T-cell (primary cell): Measurements from ENCODE around the gene RARB. TPM values are rescaled to one million over a fixed set of nuclear protein-coding genes. Genes with fewer than 3 reads are reported as not detected.

Source experiments
- ATAC-seq, 4 experiments: fragments of 200-7000 bp in 3 of 4; fragments of 150-1000 bp in 1 of 4; cut with Tn5 transposase; replicated peaks in 1 of 4; 1 replicate in 3 of 4; 2 replicates in 1 of 4; pipeline ENCODE4 v1.10.0; 2021; ENCODE audit warnings: moderate library complexity in 3 of 4, mild to moderate bottlenecking in 2 of 4, moderate number of reproducible peaks in 1 of 4
- CTCF ChIA-PET, 2 donors: fragments of 300-600 bp; sonication (Branson Sonifier 250); formaldehyde crosslinking; loops; one replicate each; lab custom pipeline; 2022; ENCODE audit warnings: antibody characterized with exemption in 2 of 2; lab: Charles Lee
- POLR2A ChIA-PET, 2 donors: fragments of 300-600 bp; sonication (Branson Sonifier 250); formaldehyde crosslinking; loops; one replicate each; lab custom pipeline; 2022; ENCODE audit warnings: antibody characterized with exemption in 2 of 2; lab: Charles Lee
- DNase-seq, 35 experiments: peaks; one replicate each; pipeline versions ENCODE4 v3.0.0 to v3.0.0-alpha.2; 2013 to 2023
- H3K27ac ChIP-seq: one replicate; pipeline ENCODE4 v1.5.1; 2013; ENCODE audit warnings: low read length
- H3K27me3 ChIP-seq, 2 experiments: replicated peaks in 1 of 2; 1 replicate in 1 of 2; 2 replicates in 1 of 2; pipeline versions ENCODE4 v1.6.1 to v1.7.0; 2013; ENCODE audit warnings: low read length in 1 of 2, mixed read lengths in 1 of 2; ENCODE audit not compliant: control insufficient read depth in 2 of 2, insufficient read depth in 2 of 2; ENCODE audit errors: extremely low read depth in 1 of 2
- H3K36me3 ChIP-seq, 2 donors: 1 replicate in 1 of 2; 2 replicates in 1 of 2; pipeline versions ENCODE4 v1.6.1 to v1.7.0; 2013; ENCODE audit warnings: low read length in 1 of 2; ENCODE audit not compliant: control insufficient read depth in 2 of 2, insufficient read depth in 1 of 2; ENCODE audit errors: extremely low read depth in 1 of 2
- H3K4me1 ChIP-seq, 2 experiments: 1 replicate in 1 of 2; 2 replicates in 1 of 2; pipeline versions ENCODE4 v1.6.1 to v1.7.0; 2013; ENCODE audit warnings: low read length in 2 of 2, mixed read lengths in 1 of 2; ENCODE audit not compliant: insufficient read depth in 2 of 2, control insufficient read depth in 1 of 2; ENCODE audit errors: extremely low read depth in 1 of 2
- H3K4me3 ChIP-seq, 2 donors: 1 replicate in 1 of 2; 2 replicates in 1 of 2; pipeline versions ENCODE4 v1.5.1 to v1.7.0; 2013; ENCODE audit warnings: mild to moderate bottlenecking in 2 of 2, low read length in 1 of 2, moderate library complexity in 1 of 2; ENCODE audit not compliant: control insufficient read depth in 1 of 2; ENCODE audit errors: extremely low read depth in 1 of 2
- H3K9me3 ChIP-seq: 2 replicates; pipeline ENCODE4 v1.7.0; 2013
- H3K27ac Mint-ChIP-seq, 2 donors: one replicate each; pipeline ENCODE4 v1.8.0; 2020 to 2021; ENCODE audit warnings: mild to moderate bottlenecking in 2 of 2, mixed read lengths in 2 of 2
- H3K27me3 Mint-ChIP-seq, 2 donors: one replicate each; pipeline ENCODE4 v1.8.0; 2021 to 2022; ENCODE audit warnings: mixed read lengths in 2 of 2
- H3K36me3 Mint-ChIP-seq: one replicate; pipeline ENCODE4 v1.8.0; 2021; ENCODE audit warnings: mixed read lengths
- H3K4me1 Mint-ChIP-seq, 3 donors: one replicate each; pipeline ENCODE4 v1.8.0; 2020 to 2022; ENCODE audit warnings: mixed read lengths in 3 of 3, mild to moderate bottlenecking in 1 of 3
- H3K4me3 Mint-ChIP-seq, 3 donors: one replicate each; pipeline ENCODE4 v1.8.0; 2020 to 2022; ENCODE audit warnings: mild to moderate bottlenecking in 3 of 3, mixed read lengths in 3 of 3, moderate library complexity in 3 of 3
- H3K9me3 Mint-ChIP-seq, 3 donors: one replicate each; pipeline ENCODE4 v1.8.0; 2020 to 2022; ENCODE audit warnings: mixed read lengths in 3 of 3
- WGBS: methylation state at CpG from one replicate; pipeline ENCODE4 v1.1.5; 2013; ENCODE audit warnings: missing lambda C conversion rate; ENCODE audit not compliant: insufficient coverage; 5-methylcytosine and 5-hydroxymethylcytosine counted together
- total RNA-seq, 35 experiments: library from RNA in 6 of 35; stranded (reverse) in 6 of 35; fragments of 120-200 nt in 1 of 35; gene quantifications; one replicate each; pipeline versions ENCODE4 v1.2.1 to v1.2.4 and lab custom pipeline; 2013 to 2026

RARB gene
- total RNA-seq, 5 donors from 2014 or later (not counting 1 experiment from before 2014, with no cell fraction given): not detected

GRCh38 chr3:25500706-25501210, 72.7 kb downstream of the RARB start:
- Mint-ChIP-seq H3K4me3 (no peak overlapping the region), H3K27me3 (peaks cover 0 to 24% of the 10 kb centered on the region in 2 donors), H3K27ac (no peak overlapping the region), H3K9me3 (peaks cover 3 to 14% (median 12%) of the 10 kb centered on the region in 3 donors), H3K36me3 (no peaks in the 10 kb centered on the region), H3K4me1 (no peaks in the 10 kb centered on the region)
- no peak for ATAC-seq
- POLR2A ChIA-PET: no interaction called here
- Histone ChIP-seq H3K36me3 (no peaks in the 10 kb centered on the region), H3K4me1 (no peaks in the 10 kb centered on the region), H3K27ac (no peak overlapping the region), H3K27me3 (peaks cover 0 to 3% of the 10 kb centered on the region in 2 experiments), H3K4me3 (no peak overlapping the region), H3K9me3 (no peaks in the 10 kb centered on the region)
- CTCF ChIA-PET: no interaction called here
- 82% methylated on average over 4 of the region's 5 CpGs for WGBS
- no peak for DNase-seq

GRCh38 chr3:25502233-25502632, 74.2 kb downstream of the RARB start:
- ATAC-seq (no peak), DNase-seq (no peak)
- Mint-ChIP-seq H3K9me3 (peaks cover 0 to 17% (median 6%) of the 10 kb centered on the region in 3 donors), H3K4me1 (no peaks in the 10 kb centered on the region), H3K4me3 (no peak overlapping the region), H3K27ac (no peak overlapping the region), H3K27me3 (peaks cover 0 to 28% of the 10 kb centered on the region in 2 donors), H3K36me3 (no peaks in the 10 kb centered on the region)
- no peak overlapping the region for H3K27ac ChIP-seq
- peaks cover 0 to 3% of the 10 kb centered on the region in 2 experiments for H3K27me3 ChIP-seq
- WGBS: no CpG with 5 or more reads among the region's 1 CpG
- no peak overlapping the region for H3K4me3 ChIP-seq
- ChIA-PET CTCF (no interaction called here), POLR2A (no interaction called here)
- H3K36me3 ChIP-seq: no peaks in the 10 kb centered on the region
- no peaks in the 10 kb centered on the region for H3K4me1 ChIP-seq
- no peaks in the 10 kb centered on the region for H3K9me3 ChIP-seq

- Histone ChIP-seq H3K36me3 (no peaks in the 10 kb centered on the region), H3K4me3 (no peak overlapping the region), H3K27me3 (peaks cover 0 to 3% of the 10 kb centered on the region in 2 experiments), H3K4me1 (no peaks in the 10 kb centered on the region), H3K9me3 (no peaks in the 10 kb centered on the region), H3K27ac (no peak overlapping the region)
- H3K36me3 Mint-ChIP-seq: no peaks in the 10 kb centered on the region
- ChIA-PET POLR2A (no interaction called here), CTCF (no interaction called here)
- H3K9me3 Mint-ChIP-seq: peaks cover 0 to 11% (median 0%) of the 10 kb centered on the region in 3 donors
- no peak overlapping the region for H3K4me3 Mint-ChIP-seq
- WGBS: no CpG with 5 or more reads among the region's 4 CpGs
- ATAC-seq (no peak), DNase-seq (no peak)
- H3K4me1 Mint-ChIP-seq: no peaks in the 10 kb centered on the region
- H3K27me3 Mint-ChIP-seq: peaks cover 2 to 24% of the 10 kb centered on the region in 2 donors
- H3K27ac Mint-ChIP-seq: no peak overlapping the region
These were observed 75.8 kb downstream of the RARB start for GRCh38 chr3:25503898-25504301.

- no peaks in the 10 kb centered on the region for H3K4me1 Mint-ChIP-seq
- Histone ChIP-seq H3K4me3 (no peak overlapping the region), H3K9me3 (no peaks in the 10 kb centered on the region), H3K27me3 (peaks cover 0 to 5% of the 10 kb centered on the region in 2 experiments), H3K36me3 (no peaks in the 10 kb centered on the region), H3K4me1 (no peaks in the 10 kb centered on the region), H3K27ac (no peak overlapping the region)
- no peak overlapping the region for H3K4me3 Mint-ChIP-seq
- ATAC-seq (no peak), DNase-seq (no peak)
- H3K9me3 Mint-ChIP-seq: peaks cover 0 to 8% (median 0%) of the 10 kb centered on the region in 3 donors
- POLR2A ChIA-PET: interaction anchor here in 1 of 2 donors (0.7 kb wide), 1 partner anchor 206 kb away, joined by 6 read pairs; no protein-coding TSS in a partner anchor
- 73% methylated on average over 4 of the region's 4 CpGs for WGBS
- no peak overlapping the region for H3K27ac Mint-ChIP-seq
- peaks cover 2 to 27% of the 10 kb centered on the region in 2 donors for H3K27me3 Mint-ChIP-seq
- CTCF ChIA-PET: interaction anchor here in 1 of 2 donors (0.6 kb wide), 1 partner anchor 552 kb away, joined by 4 read pairs; no protein-coding TSS in a partner anchor
- no peaks in the 10 kb centered on the region for H3K36me3 Mint-ChIP-seq
These were observed 77.5 kb downstream of the RARB start for GRCh38 chr3:25505581-25505980.

- Histone ChIP-seq H3K4me3 (no peak overlapping the region), H3K27ac (no peak overlapping the region), H3K36me3 (no peaks in the 10 kb centered on the region), H3K4me1 (no peaks in the 10 kb centered on the region), H3K27me3 (peaks cover 0 to 2% of the 10 kb centered on the region in 2 experiments), H3K9me3 (no peaks in the 10 kb centered on the region)
- WGBS: no CpG with 5 or more reads among the region's 1 CpG
- POLR2A ChIA-PET: no interaction called here
- CTCF ChIA-PET: no interaction called here
- ATAC-seq: no peak
- Mint-ChIP-seq H3K4me1 (no peaks in the 10 kb centered on the region), H3K4me3 (no peak overlapping the region), H3K36me3 (no peaks in the 10 kb centered on the region), H3K27me3 (peaks cover 2 to 29% of the 10 kb centered on the region in 2 donors), H3K27ac (no peak overlapping the region), H3K9me3 (peaks cover 0 to 8% (median 0%) of the 10 kb centered on the region in 3 donors)
- DNase-seq: no peak
These were observed 79.7 kb downstream of the RARB start for GRCh38 chr3:25507811-25508210.

- ATAC-seq: no peak
- H3K27me3 Mint-ChIP-seq: peaks cover 4 to 27% of the 10 kb centered on the region in 2 donors
- H3K9me3 Mint-ChIP-seq: peaks cover 0 to 8% (median 0%) of the 10 kb centered on the region in 3 donors
- ChIA-PET POLR2A (no interaction called here), CTCF (no interaction called here)
- no peaks in the 10 kb centered on the region for H3K36me3 ChIP-seq
- DNase-seq: no peak
- no peaks in the 10 kb centered on the region for H3K4me1 ChIP-seq
- no peak overlapping the region for H3K27ac Mint-ChIP-seq
- no peaks in the 10 kb centered on the region for H3K9me3 ChIP-seq
- H3K36me3 Mint-ChIP-seq: no peaks in the 10 kb centered on the region
- WGBS: no CpG with 5 or more reads among the region's 1 CpG
- peaks cover 0 to 2% of the 10 kb centered on the region in 2 experiments for H3K27me3 ChIP-seq
- no peak overlapping the region for H3K4me3 ChIP-seq
- H3K4me3 Mint-ChIP-seq: no peak overlapping the region
- H3K27ac ChIP-seq: no peak overlapping the region
- H3K4me1 Mint-ChIP-seq: no peaks in the 10 kb centered on the region
These were observed 80.4 kb downstream of the RARB start for GRCh38 chr3:25508433-25508832.
